ENCODE results near the gene GSX1.
A peak's percentile ranks its signal among the peaks of the same experiment; 100 is the strongest.

The GSX1 gene

GRCh38 chr13:27830010-27830409, 37.7 kb downstream of the GSX1 start:
- peak in 22 of 51 donors; percentile 1 to 57 (median 8) for DNase-seq

- DNase-seq = no peak
Observed at GRCh38 chr13:27833206-27833605, 40.9 kb downstream of the GSX1 start.

- DNase-seq = no peak
Observed at GRCh38 chr13:27834095-27834494, 41.8 kb downstream of the GSX1 start.

GRCh38 chr13:27835799-27836198, 43.5 kb downstream of the GSX1 start:
- no peak for DNase-seq

GRCh38 chr13:27839809-27840467, 47.7 kb downstream of the GSX1 start:
- DNase-seq = no peak

GRCh38 chr13:27842571-27842970, 50.3 kb downstream of the GSX1 start:
- DNase-seq = no peak
